Vagina (tissue), 2 donors: Measurements from ENCODE around the gene RALGDS.

Experiments
- CTCF ChIP-seq, 3 experiments: fragments of 450-650 bp in 2 of 3; fragments of 200-600 bp in 1 of 3; sonication (generic) in 1 of 3; IDR thresholded peaks; one replicate each; pipeline ENCODE4 v1.5.1; 2017 to 2019; ENCODE audit warnings: antibody characterized with exemption in 3 of 3, mild to moderate bottlenecking in 2 of 3, moderate library complexity in 2 of 3
- POLR2A ChIP-seq, 2 donors: fragments of 450-650 bp; IDR thresholded peaks; one replicate each; pipeline ENCODE4 v1.6.1; 2017; ENCODE audit warnings: antibody characterized with exemption in 2 of 2, mild to moderate bottlenecking in 2 of 2, moderate library complexity in 2 of 2

- TF ChIP-seq CTCF (IDR thresholded peaks at IDR 0.05): no peak
- no peak for TF ChIP-seq POLR2A (IDR thresholded peaks at IDR 0.05)
These were observed 63.5 kb downstream of the RALGDS start for GRCh38 chr9:133057553-133057952.
